Measurements from ENCODE around the gene KMT2B.
"Not testable (repeated sequence)": the region's sequence is repeated elsewhere in the genome, so short reads cannot be mapped to it uniquely, and the experiment has no call there.

Gene KMT2B

GRCh38 chr19:35717665-35718344, at the start of gene KMT2B:
TSS of gene KMT2B (plus strand) at chr19:35718003. CDS start at chr19:35718019, 16 bp downstream.
- no peak for DNase-seq (ENCODE audit: low spot score)

GRCh38 chr19:35669566-35669965, 48.2 kb upstream of the KMT2B start:
- no peak for DNase-seq (ENCODE audit: low spot score)

- DNase-seq (ENCODE audit: low spot score): no peak
Measured at GRCh38 chr19:35669974-35670373, 47.8 kb upstream of the KMT2B start.

- no peak for DNase-seq (ENCODE audit: low spot score)
Measured at GRCh38 chr19:35670686-35671085, 47.1 kb upstream of the KMT2B start.

- DNase-seq (ENCODE audit: low spot score): no peak
Measured at GRCh38 chr19:35671818-35672217, 46.0 kb upstream of the KMT2B start.

GRCh38 chr19:35673121-35673804, 44.5 kb upstream of the KMT2B start:
- DNase-seq (ENCODE audit: low spot score): no peak

- no peak for DNase-seq (ENCODE audit: low spot score)
Measured at GRCh38 chr19:35675589-35676140, 42.1 kb upstream of the KMT2B start.

GRCh38 chr19:35689836-35690235, 28.0 kb upstream of the KMT2B start:
- no peak for DNase-seq (ENCODE audit: low spot score)

GRCh38 chr19:35691106-35691505, 26.7 kb upstream of the KMT2B start:
- not testable (repeated sequence) for DNase-seq (ENCODE audit: low spot score)

- DNase-seq (ENCODE audit: low spot score): no peak
Measured at GRCh38 chr19:35692010-35692409, 25.8 kb upstream of the KMT2B start.

- no peak for DNase-seq (ENCODE audit: low spot score)
Measured at GRCh38 chr19:35693422-35693821, 24.4 kb upstream of the KMT2B start.

- peak; percentile 94 for DNase-seq (ENCODE audit: low spot score)
Measured at GRCh38 chr19:35693835-35694599, 23.8 kb upstream of the KMT2B start.

GRCh38 chr19:35695895-35696422, 21.8 kb upstream of the KMT2B start:
- no peak for DNase-seq (ENCODE audit: low spot score)

- no peak for DNase-seq (ENCODE audit: low spot score)
Measured at GRCh38 chr19:35696835-35697234, 21.0 kb upstream of the KMT2B start.

- peak; percentile 99 for DNase-seq (ENCODE audit: low spot score)
Measured at GRCh38 chr19:35702223-35703012, 15.4 kb upstream of the KMT2B start.

- DNase-seq (ENCODE audit: low spot score): no peak
Measured at GRCh38 chr19:35703343-35703742, 14.5 kb upstream of the KMT2B start.

GRCh38 chr19:35704218-35704617, 13.6 kb upstream of the KMT2B start, which contains the start of gene ZBTB32:
TSS of gene ZBTB32 (plus strand) at chr19:35704558. CDS start at chr19:35714627, 10,069 bp downstream.
- DNase-seq (ENCODE audit: low spot score): no peak

GRCh38 chr19:35708391-35708790, 9.4 kb upstream of the KMT2B start:
- DNase-seq (ENCODE audit: low spot score): no peak

GRCh38 chr19:35710784-35711723, 6.7 kb upstream of the KMT2B start:
- no peak for DNase-seq (ENCODE audit: low spot score)
